Transverse colon (tissue), 3 donors: ENCODE data around the gene LYZL4.

Source experiments
- POLR2A ChIP-seq: fragments of 450-650 bp; IDR thresholded peaks from one replicate; pipeline ENCODE4 v1.6.1; 2016; ENCODE audit warnings: antibody characterized with exemption, mild to moderate bottlenecking, moderate library complexity
- TF ChIP-seq, protein P1 (sequence below), 5 experiments: fragments of 200-600 bp in 3 of 5; fragments of 450-650 bp in 2 of 5; sonication (generic) in 3 of 5; IDR thresholded peaks; 1 replicate in 2 of 5; 2 replicates in 3 of 5; pipeline ENCODE4 v1.5.1; 2016 to 2017; ENCODE audit warnings: antibody characterized with exemption in 5 of 5, inconsistent platforms in 3 of 5, mild to moderate bottlenecking in 2 of 5, moderate library complexity in 1 of 5

DNA sequence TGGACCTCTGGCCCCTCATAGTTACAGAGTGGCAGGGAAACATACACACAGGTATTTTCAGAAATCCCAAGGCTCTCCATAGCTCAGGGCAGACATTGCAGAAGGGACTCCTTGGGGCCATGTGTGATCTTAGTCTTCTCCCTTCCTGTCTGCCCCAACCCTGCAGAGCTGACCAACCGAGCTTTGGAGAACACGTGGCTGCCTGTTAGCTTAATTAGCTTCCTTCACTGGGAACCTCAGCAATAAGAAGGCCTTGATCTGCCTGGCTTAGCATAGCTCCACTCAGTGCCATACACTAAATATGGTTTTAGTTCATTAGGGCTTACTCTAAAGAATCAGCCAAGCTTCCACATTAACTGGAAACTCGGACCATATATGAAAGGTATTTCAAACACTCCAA, 12.3 kb downstream of the LYZL4 start:
- TF ChIP-seq, protein P1, sequence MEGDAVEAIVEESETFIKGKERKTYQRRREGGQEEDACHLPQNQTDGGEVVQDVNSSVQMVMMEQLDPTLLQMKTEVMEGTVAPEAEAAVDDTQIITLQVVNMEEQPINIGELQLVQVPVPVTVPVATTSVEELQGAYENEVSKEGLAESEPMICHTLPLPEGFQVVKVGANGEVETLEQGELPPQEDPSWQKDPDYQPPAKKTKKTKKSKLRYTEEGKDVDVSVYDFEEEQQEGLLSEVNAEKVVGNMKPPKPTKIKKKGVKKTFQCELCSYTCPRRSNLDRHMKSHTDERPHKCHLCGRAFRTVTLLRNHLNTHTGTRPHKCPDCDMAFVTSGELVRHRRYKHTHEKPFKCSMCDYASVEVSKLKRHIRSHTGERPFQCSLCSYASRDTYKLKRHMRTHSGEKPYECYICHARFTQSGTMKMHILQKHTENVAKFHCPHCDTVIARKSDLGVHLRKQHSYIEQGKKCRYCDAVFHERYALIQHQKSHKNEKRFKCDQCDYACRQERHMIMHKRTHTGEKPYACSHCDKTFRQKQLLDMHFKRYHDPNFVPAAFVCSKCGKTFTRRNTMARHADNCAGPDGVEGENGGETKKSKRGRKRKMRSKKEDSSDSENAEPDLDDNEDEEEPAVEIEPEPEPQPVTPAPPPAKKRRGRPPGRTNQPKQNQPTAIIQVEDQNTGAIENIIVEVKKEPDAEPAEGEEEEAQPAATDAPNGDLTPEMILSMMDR (IDR thresholded peaks at IDR 0.05): no peak
- no peak for TF ChIP-seq POLR2A
